ENCODE measurements around the gene ALKBH2. TPM values are rescaled to one million over a fixed set of nuclear protein-coding genes. Genes with fewer than 3 reads are reported as not detected.

ALKBH2 gene
- total RNA-seq, 1 donor from 2014 or later = 14.5 TPM

DNA sequence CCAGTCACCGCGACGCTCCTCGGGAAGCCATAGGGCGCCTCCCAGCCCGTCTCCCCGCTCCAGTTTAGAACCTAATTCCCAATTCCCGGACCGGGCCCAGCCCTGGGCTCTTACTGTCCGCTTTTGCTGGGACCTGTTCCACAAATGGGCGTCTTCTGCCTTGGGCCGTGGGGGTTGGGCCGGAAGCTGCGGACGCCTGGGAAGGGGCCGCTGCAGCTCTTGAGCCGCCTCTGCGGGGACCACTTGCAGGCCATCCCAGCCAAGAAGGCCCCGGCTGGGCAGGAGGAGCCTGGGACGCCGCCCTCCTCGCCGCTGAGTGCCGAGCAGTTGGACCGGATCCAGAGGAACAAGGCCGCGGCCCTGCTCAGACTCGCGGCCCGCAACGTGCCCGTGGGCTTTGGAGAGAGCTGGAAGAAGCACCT is 4.9 kb upstream of the ALKBH2 start:
- peak overlapping the region; percentile 68 to 98 for H3K4me3 ChIP-seq
- H3K27ac ChIP-seq = peak overlapping the region; percentile 86
- H3K36me3 ChIP-seq = peaks cover 0 to 16% of the 10 kb centered on the region in 2 donors
- no peaks in the 10 kb centered on the region for H3K27me3 ChIP-seq
- DNase-seq (ENCODE audit: extremely low spot score in 2 of 2) = no peak
- peak; percentile 8 to 93 for TF ChIP-seq POLR2AphosphoS5 (IDR thresholded peaks at IDR 0.05; ENCODE audit: insufficient read depth in 1 of 2, low read depth in 1 of 2)
- TF ChIP-seq, protein P1, sequence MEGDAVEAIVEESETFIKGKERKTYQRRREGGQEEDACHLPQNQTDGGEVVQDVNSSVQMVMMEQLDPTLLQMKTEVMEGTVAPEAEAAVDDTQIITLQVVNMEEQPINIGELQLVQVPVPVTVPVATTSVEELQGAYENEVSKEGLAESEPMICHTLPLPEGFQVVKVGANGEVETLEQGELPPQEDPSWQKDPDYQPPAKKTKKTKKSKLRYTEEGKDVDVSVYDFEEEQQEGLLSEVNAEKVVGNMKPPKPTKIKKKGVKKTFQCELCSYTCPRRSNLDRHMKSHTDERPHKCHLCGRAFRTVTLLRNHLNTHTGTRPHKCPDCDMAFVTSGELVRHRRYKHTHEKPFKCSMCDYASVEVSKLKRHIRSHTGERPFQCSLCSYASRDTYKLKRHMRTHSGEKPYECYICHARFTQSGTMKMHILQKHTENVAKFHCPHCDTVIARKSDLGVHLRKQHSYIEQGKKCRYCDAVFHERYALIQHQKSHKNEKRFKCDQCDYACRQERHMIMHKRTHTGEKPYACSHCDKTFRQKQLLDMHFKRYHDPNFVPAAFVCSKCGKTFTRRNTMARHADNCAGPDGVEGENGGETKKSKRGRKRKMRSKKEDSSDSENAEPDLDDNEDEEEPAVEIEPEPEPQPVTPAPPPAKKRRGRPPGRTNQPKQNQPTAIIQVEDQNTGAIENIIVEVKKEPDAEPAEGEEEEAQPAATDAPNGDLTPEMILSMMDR (IDR thresholded peaks at IDR 0.05) = no peak
- no peak for TF ChIP-seq POLR2A (IDR thresholded peaks at IDR 0.05)
- intact Hi-C loops (cut with DNase I) = loop anchor here (5.0 to 10.0 kb wide), 2 partner anchors 243 to 536 kb away; partner anchors contain the start of genes ISCU, SART3 and SSH1
- no peaks in the 10 kb centered on the region for H3K9me3 ChIP-seq
- peaks cover 51% of the 10 kb centered on the region for H3K4me1 ChIP-seq

DNA sequence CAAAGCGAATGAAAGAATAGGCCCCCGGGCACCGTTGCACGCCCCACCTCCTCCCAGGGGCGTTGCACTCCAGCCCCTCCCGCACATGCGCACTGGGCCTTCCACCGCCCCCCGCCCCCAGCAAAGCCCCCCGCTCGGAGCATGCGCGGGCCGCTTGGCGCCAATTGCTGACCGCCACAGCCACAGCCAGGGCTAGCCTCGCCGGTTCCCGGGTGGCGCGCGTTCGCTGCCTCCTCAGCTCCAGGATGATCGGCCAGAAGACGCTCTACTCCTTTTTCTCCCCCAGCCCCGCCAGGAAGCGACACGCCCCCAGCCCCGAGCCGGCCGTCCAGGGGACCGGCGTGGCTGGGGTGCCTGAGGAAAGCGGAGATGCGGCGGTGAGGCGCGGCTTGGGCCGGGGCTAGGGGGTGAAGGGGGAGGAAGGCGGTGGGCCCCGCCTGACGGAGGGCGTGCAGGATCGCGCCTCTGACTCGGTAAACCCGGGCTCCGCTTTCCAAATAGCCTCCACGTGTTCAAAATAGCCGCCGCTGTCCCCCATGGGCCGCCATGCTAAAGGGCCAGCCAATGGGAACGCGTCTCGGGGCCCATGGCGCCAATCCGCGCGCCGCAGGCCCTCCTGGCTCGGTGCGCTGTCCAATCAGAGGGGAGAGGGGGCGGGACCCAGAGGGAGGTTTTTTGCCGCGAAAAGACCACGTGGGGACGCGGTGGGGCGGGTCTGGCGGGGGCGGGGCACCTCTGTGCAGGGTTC is 4.3 kb upstream of the ALKBH2 start, which contains the start of gene UNG:
Gene UNG, plus strand, starts transcription at position 163 of the 748 bp plus-strand sequence. Its CDS starts 83 bp downstream, at position 246.
- Histone ChIP-seq H3K4me1 (peaks cover 55% of the 10 kb centered on the region), H3K36me3 (peaks cover 0 to 10% of the 10 kb centered on the region in 2 donors), H3K9me3 (no peaks in the 10 kb centered on the region), H3K4me3 (peak within 1 kb of the TSS; percentile 68 to 98), H3K27ac (peak within 1 kb of the TSS; percentile 86), H3K27me3 (no peaks in the 10 kb centered on the region)
- intact Hi-C loops (cut with DNase I) = loop anchor here (5.0 to 10.0 kb wide), 2 partner anchors 243 to 535 kb away; partner anchors contain the start of genes ISCU, SART3 and SSH1
- DNase-seq (ENCODE audit: extremely low spot score in 2 of 2) = peak in 1 of 2 donors; percentile 97
- peak in 1 of 2 donors; percentile 66 for TF ChIP-seq POLR2AphosphoS5 (IDR thresholded peaks at IDR 0.05; ENCODE audit: insufficient read depth in 1 of 2, low read depth in 1 of 2)
- no peak for TF ChIP-seq POLR2A (IDR thresholded peaks at IDR 0.05)

DNA sequence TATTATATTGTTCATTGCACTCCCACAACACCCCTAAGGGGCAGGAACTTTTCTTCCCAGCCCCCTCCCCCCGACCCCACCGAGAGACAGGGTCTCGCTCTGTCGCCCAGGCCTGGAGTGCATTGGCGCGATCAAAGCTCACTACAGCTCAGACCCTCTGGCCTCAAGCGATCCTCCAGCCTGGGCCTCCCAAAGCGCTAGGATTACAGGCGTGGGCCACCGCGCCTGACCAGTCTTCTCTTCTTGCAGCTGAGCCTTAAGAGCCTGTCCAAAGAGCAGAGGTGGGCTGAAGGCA is 3.8 kb upstream of the ALKBH2 start:
- no peak for DNase-seq (ENCODE audit: extremely low spot score in 2 of 2)
- H3K4me1 ChIP-seq = peaks cover 55% of the 10 kb centered on the region
- no peak overlapping the region for H3K4me3 ChIP-seq
- TF ChIP-seq POLR2AphosphoS5 (IDR thresholded peaks at IDR 0.05; ENCODE audit: insufficient read depth in 1 of 2, low read depth in 1 of 2) = no peak
- TF ChIP-seq, protein P1 (IDR thresholded peaks at IDR 0.05) = no peak
- TF ChIP-seq POLR2A (IDR thresholded peaks at IDR 0.05) = no peak
- peaks cover 0 to 5% of the 10 kb centered on the region in 2 donors for H3K36me3 ChIP-seq
- no peak overlapping the region for H3K27ac ChIP-seq
- intact Hi-C loops (cut with DNase I) = loop anchor here (5.0 to 10.0 kb wide), 2 partner anchors 242 to 535 kb away; partner anchors contain the start of genes ISCU, SART3 and SSH1
- no peaks in the 10 kb centered on the region for H3K9me3 ChIP-seq
- no peaks in the 10 kb centered on the region for H3K27me3 ChIP-seq

DNA sequence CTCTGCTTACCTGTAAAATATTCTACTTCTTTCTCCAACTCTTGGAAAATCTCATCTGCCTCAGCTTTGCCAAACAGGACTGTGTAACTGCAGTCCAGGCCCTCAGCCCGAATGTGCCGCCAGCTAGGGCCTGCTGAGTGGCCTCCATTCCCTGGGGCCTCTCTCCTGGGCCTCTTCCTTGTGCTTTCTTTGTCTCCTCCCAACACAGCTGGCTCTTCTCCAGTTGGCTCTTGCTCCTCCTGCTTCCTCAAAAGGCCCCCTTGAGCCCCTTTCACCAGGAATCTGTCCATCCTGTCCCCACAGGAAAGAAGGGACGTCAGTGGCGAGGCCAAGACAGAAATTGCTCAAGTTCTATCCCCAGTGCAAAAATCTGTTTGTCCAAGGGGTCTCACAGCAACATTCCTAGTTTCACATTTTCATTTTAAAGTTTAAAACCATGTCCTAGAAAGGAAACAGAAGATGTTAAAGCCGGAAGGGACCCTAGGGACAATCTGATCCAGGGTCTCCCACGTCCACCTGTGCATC is 713 bp downstream of the ALKBH2 start:
- TF ChIP-seq POLR2AphosphoS5 (IDR thresholded peaks at IDR 0.05; ENCODE audit: insufficient read depth in 1 of 2, low read depth in 1 of 2) (no peak), POLR2A (IDR thresholded peaks at IDR 0.05) (no peak)
- TF ChIP-seq, protein P1 (IDR thresholded peaks at IDR 0.05) = no peak
- DNase-seq (ENCODE audit: extremely low spot score in 2 of 2) = no peak

DNA sequence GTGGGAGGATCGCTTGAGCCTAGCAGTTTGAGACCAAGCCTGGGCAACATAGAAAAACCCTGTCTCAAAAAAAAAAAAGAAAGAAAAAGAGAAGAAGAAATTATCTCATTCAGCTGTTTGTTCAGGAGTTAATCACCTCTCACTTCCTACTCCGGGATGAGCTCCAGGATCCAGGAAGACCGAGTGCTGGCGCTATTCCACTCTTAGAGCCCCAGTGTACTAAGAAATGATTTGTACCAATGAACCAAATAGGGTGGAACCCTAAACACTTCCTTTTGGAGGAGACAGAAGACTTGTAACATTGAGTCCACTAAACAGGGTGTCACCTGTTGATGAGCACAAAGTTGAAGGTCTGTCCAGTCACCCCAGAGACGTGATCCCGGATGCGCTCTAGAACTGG is 3.6 kb downstream of the ALKBH2 start:
- TF ChIP-seq, protein P1 (IDR thresholded peaks at IDR 0.05) = no peak
- TF ChIP-seq POLR2AphosphoS5 (IDR thresholded peaks at IDR 0.05; ENCODE audit: insufficient read depth in 1 of 2, low read depth in 1 of 2) (no peak), POLR2A (IDR thresholded peaks at IDR 0.05) (no peak)
- Histone ChIP-seq H3K27me3 (no peaks in the 10 kb centered on the region), H3K4me1 (peaks cover 25% of the 10 kb centered on the region), H3K9me3 (no peaks in the 10 kb centered on the region), H3K27ac (no peak overlapping the region), H3K36me3 (peaks cover 0 to 49% of the 10 kb centered on the region in 2 donors), H3K4me3 (no peak overlapping the region)
- no peak for DNase-seq (ENCODE audit: extremely low spot score in 2 of 2)
- intact Hi-C loops (cut with DNase I) = loop anchor here (10.0 kb wide), 1 partner anchor 235 kb away; the partner anchor contains the start of gene SSH1

More for the DNA sequence above, 713 bp downstream of the ALKBH2 start:
- H3K9me3 ChIP-seq = no peaks in the 10 kb centered on the region
- no peaks in the 10 kb centered on the region for H3K27me3 ChIP-seq
- H3K4me3 ChIP-seq = peak overlapping the region; percentile 58 to 60
- H3K27ac ChIP-seq = peak overlapping the region; percentile 69
- H3K36me3 ChIP-seq = peaks cover 0 to 33% of the 10 kb centered on the region in 2 donors
- H3K4me1 ChIP-seq = peaks cover 33% of the 10 kb centered on the region
- intact Hi-C loops (cut with DNase I) = loop anchor here (10.0 kb wide), 1 partner anchor 238 kb away; the partner anchor contains the start of gene SSH1
